ENCODE data around the gene VTI1A. TPM values are rescaled to one million over a fixed set of nuclear protein-coding genes. Genes with fewer than 3 reads are reported as not detected.

Gene VTI1A
- total RNA-seq, 1 donor from 2014 or later: 32.6 TPM

GRCh38 chr10:112650588-112651030 is 203.6 kb downstream of the VTI1A start:
- no peak for DNase-seq (ENCODE audit: extremely low spot score, unreplicated experiment)
- no peaks in the 10 kb centered on the region for H3K36me3 Mint-ChIP-seq
- H3K27ac Mint-ChIP-seq: no peak overlapping the region
- no peaks in the 10 kb centered on the region for H3K9me3 Mint-ChIP-seq
- H3K27me3 Mint-ChIP-seq: peaks cover 6% of the 10 kb centered on the region
- TF ChIP-seq CTCF (conservative IDR thresholded peaks at IDR 0.05): no peak
- H3K4me1 Mint-ChIP-seq (ENCODE audit: unreplicated experiment): peaks cover 14% of the 10 kb centered on the region
- no peak overlapping the region for H3K4me3 Mint-ChIP-seq

- Mint-ChIP-seq H3K36me3 (no peaks in the 10 kb centered on the region), H3K27me3 (peaks cover 4% of the 10 kb centered on the region), H3K4me1 (ENCODE audit: unreplicated experiment) (peaks cover 12% of the 10 kb centered on the region), H3K27ac (no peak overlapping the region), H3K4me3 (no peak overlapping the region), H3K9me3 (no peaks in the 10 kb centered on the region)
- no peak for TF ChIP-seq CTCF (conservative IDR thresholded peaks at IDR 0.05)
- no peak for DNase-seq (ENCODE audit: extremely low spot score, unreplicated experiment)
Measured at GRCh38 chr10:112653215-112653614, 206.2 kb downstream of the VTI1A start.

GRCh38 chr10:112653851-112654250 is 206.8 kb downstream of the VTI1A start:
- TF ChIP-seq CTCF (conservative IDR thresholded peaks at IDR 0.05): no peak
- H3K4me3 Mint-ChIP-seq: no peak overlapping the region
- H3K4me1 Mint-ChIP-seq (ENCODE audit: unreplicated experiment): peaks cover 10% of the 10 kb centered on the region
- no peaks in the 10 kb centered on the region for H3K36me3 Mint-ChIP-seq
- H3K9me3 Mint-ChIP-seq: no peaks in the 10 kb centered on the region
- no peak for DNase-seq (ENCODE audit: extremely low spot score, unreplicated experiment)
- H3K27me3 Mint-ChIP-seq: peaks cover 4% of the 10 kb centered on the region
- no peak overlapping the region for H3K27ac Mint-ChIP-seq

GRCh38 chr10:112654794-112655193 is 207.8 kb downstream of the VTI1A start:
- Mint-ChIP-seq H3K4me1 (ENCODE audit: unreplicated experiment) (peaks cover 7% of the 10 kb centered on the region), H3K36me3 (no peaks in the 10 kb centered on the region)

GRCh38 chr10:112655722-112656121 is 208.7 kb downstream of the VTI1A start:
- no peaks in the 10 kb centered on the region for H3K27me3 Mint-ChIP-seq
- TF ChIP-seq CTCF (conservative IDR thresholded peaks at IDR 0.05): no peak
- peaks cover 6% of the 10 kb centered on the region for H3K4me1 Mint-ChIP-seq (ENCODE audit: unreplicated experiment)
- no peak for DNase-seq (ENCODE audit: extremely low spot score, unreplicated experiment)
- no peaks in the 10 kb centered on the region for H3K36me3 Mint-ChIP-seq
- H3K9me3 Mint-ChIP-seq: no peaks in the 10 kb centered on the region
- no peak overlapping the region for H3K27ac Mint-ChIP-seq
- H3K4me3 Mint-ChIP-seq: no peak overlapping the region

More at GRCh38 chr10:112654794-112655193, 207.8 kb downstream of the VTI1A start:
- H3K9me3 Mint-ChIP-seq: no peaks in the 10 kb centered on the region
- H3K4me3 Mint-ChIP-seq: no peak overlapping the region
- DNase-seq (ENCODE audit: extremely low spot score, unreplicated experiment): no peak
- H3K27ac Mint-ChIP-seq: no peak overlapping the region
- no peak for TF ChIP-seq CTCF (conservative IDR thresholded peaks at IDR 0.05)
- H3K27me3 Mint-ChIP-seq: no peaks in the 10 kb centered on the region

- Mint-ChIP-seq H3K36me3 (no peaks in the 10 kb centered on the region), H3K9me3 (no peaks in the 10 kb centered on the region), H3K27ac (peak overlapping the region; percentile 18), H3K27me3 (no peaks in the 10 kb centered on the region), H3K4me3 (no peak overlapping the region), H3K4me1 (ENCODE audit: unreplicated experiment) (peaks cover 6% of the 10 kb centered on the region)
- no peak for TF ChIP-seq CTCF (conservative IDR thresholded peaks at IDR 0.05)
- no peak for DNase-seq (ENCODE audit: extremely low spot score, unreplicated experiment)
Measured at GRCh38 chr10:112658465-112658864, 211.4 kb downstream of the VTI1A start.
